HG03342 (cell line): ENCODE results near the gene GNB1L.

Source experiments
- ATAC-seq: cut with Tn5 transposase; IDR thresholded peaks from one replicate; pipeline ENCODE4 v1.9.1; 2021; ENCODE audit warnings: mild to moderate bottlenecking, moderate library complexity; ENCODE audit not compliant: unreplicated experiment

The GNB1L gene

GRCh38 chr22:19854778-19855503, at the start of gene GNB1L, which contains the start of gene RTL10:
Gene GNB1L, minus strand, starts transcription at chr22:19854874. Its CDS starts 33,519 bp downstream, at chr22:19821355.
Gene RTL10, minus strand, starts transcription at chr22:19854874. Its CDS starts 2,613 bp downstream, at chr22:19852261.
- ATAC-seq: peak; percentile 78

- no peak for ATAC-seq
These were observed 49.6 kb upstream of the GNB1L start for GRCh38 chr22:19904174-19904856.

- ATAC-seq: no peak
These were observed 48.8 kb upstream of the GNB1L start for GRCh38 chr22:19903513-19903912.

GRCh38 chr22:19903031-19903430, 48.4 kb upstream of the GNB1L start:
- ATAC-seq: no peak

GRCh38 chr22:19902245-19902715, 47.6 kb upstream of the GNB1L start:
- ATAC-seq: no peak

GRCh38 chr22:19901577-19902244, 47.0 kb upstream of the GNB1L start:
- ATAC-seq: no peak

- no peak for ATAC-seq
These were observed 46.2 kb upstream of the GNB1L start for GRCh38 chr22:19900707-19901436.

GRCh38 chr22:19898831-19899567, 44.3 kb upstream of the GNB1L start:
- ATAC-seq: no peak

- ATAC-seq: no peak
These were observed 43.5 kb upstream of the GNB1L start for GRCh38 chr22:19898145-19898544.

GRCh38 chr22:19897726-19898125, 43.1 kb upstream of the GNB1L start:
- ATAC-seq: no peak

GRCh38 chr22:19896665-19897355, 42.1 kb upstream of the GNB1L start:
- ATAC-seq: no peak

GRCh38 chr22:19895160-19895849, 40.6 kb upstream of the GNB1L start:
- ATAC-seq: no peak

- no peak for ATAC-seq
These were observed 38.7 kb upstream of the GNB1L start for GRCh38 chr22:19893363-19893762.

- no peak for ATAC-seq
These were observed 38.3 kb upstream of the GNB1L start for GRCh38 chr22:19892925-19893324.

- no peak for ATAC-seq
These were observed 37.7 kb upstream of the GNB1L start for GRCh38 chr22:19892257-19892879.

- ATAC-seq: peak; percentile 52
These were observed 36.9 kb upstream of the GNB1L start for GRCh38 chr22:19891317-19892256.

GRCh38 chr22:19890502-19891316, 36.0 kb upstream of the GNB1L start:
- ATAC-seq: no peak
